Neural cell (in vitro differentiated cells): ENCODE data around the gene MME. TPM values are rescaled to one million over a fixed set of nuclear protein-coding genes. Genes with fewer than 3 reads are reported as not detected.

Experiments used
- polyA plus RNA-seq: library from polyadenylated mRNA; depleted of rRNA; stranded (reverse); fragments of >200 nt; gene quantifications from 2 replicates; pipeline ENCODE4 v1.2.3, GENCODE V29; 2014

MME gene
- polyA plus RNA-seq, 1 donor from 2014 or later: 0.54 TPM

Other genes starting within 250 kb of the MME start
- 1.1 and 1.2 TPM in 2 replicates for gene STRIT1, start 213.4 kb downstream of the MME start, polyA plus RNA-seq